Stimulated activated effector memory CD8-positive, alpha-beta T cell treated with anti-CD3 and anti-CD28 coated beads, Interleukin-12 subunit alpha, Interleukin-12 subunit beta, amount 100 ng/mL, for 72 hours (primary cell): ENCODE data around the gene SENP7.

Source experiments
- ATAC-seq: fragments of 150-1000 bp; cut with Tn5 transposase; 2 replicates; pipeline ENCODE4 v1.10.0; 2021
- DNase-seq, 2 donors: peaks; one replicate each; pipeline ENCODE4 v3.0.0; 2021 to 2022; ENCODE audit warnings: low spot score in 2 of 2
- H3K27ac Mint-ChIP-seq: one replicate; pipeline ENCODE4 v1.8.0; 2022; ENCODE audit warnings: mild to moderate bottlenecking, mixed read lengths
- H3K36me3 Mint-ChIP-seq: one replicate; pipeline ENCODE4 v1.8.0; 2022; ENCODE audit warnings: mild to moderate bottlenecking, mixed read lengths
- H3K4me1 Mint-ChIP-seq: one replicate; pipeline ENCODE4 v1.8.0; 2022; ENCODE audit warnings: mixed read lengths
- H3K4me3 Mint-ChIP-seq: one replicate; pipeline ENCODE4 v1.8.0; 2022; ENCODE audit warnings: mild to moderate bottlenecking, mixed read lengths
- H3K9me3 Mint-ChIP-seq: one replicate; pipeline ENCODE4 v1.8.0; 2022; ENCODE audit warnings: mixed read lengths

SENP7 gene

DNA sequence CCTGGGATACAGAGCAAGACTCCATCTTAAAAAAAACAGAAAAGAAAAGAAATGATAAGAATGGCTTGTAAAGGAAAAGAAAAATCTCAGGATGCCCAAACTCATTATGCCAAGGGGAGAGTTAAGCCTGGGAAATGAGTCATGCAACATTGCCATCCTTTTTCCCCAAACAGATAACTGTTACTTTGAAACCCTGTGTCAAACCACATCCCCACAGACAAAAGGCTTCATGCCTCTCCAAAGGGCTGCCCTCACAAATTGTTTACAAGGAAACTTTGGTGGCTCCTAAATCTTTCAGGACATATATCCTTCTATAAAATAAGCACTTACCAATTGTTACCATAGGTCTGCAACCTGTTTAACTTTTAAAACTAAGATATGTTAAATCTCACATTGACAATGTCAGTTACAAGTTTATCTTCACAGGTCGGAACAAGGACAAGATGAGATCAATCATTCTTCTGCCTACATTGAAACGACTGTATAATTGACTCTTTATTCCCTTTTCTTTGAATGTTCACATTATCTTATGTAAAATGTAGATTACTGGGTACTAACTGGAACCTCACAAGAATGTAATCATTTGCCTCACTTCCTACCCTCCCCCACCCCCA, 18.6 kb upstream of the SENP7 start:
- no peak overlapping the region for H3K4me3 Mint-ChIP-seq
- peak; percentile 75 for ATAC-seq
- H3K4me1 Mint-ChIP-seq = peaks cover 14% of the 10 kb centered on the region

GRCh38 chr3:101530686-101531047, 17.7 kb upstream of the SENP7 start:
- peaks cover 14% of the 10 kb centered on the region for H3K4me1 Mint-ChIP-seq
- no peak for ATAC-seq
- H3K27ac Mint-ChIP-seq = no peak overlapping the region
- no peak overlapping the region for H3K4me3 Mint-ChIP-seq
- no peaks in the 10 kb centered on the region for H3K36me3 Mint-ChIP-seq
- no peaks in the 10 kb centered on the region for H3K9me3 Mint-ChIP-seq
- no peak for DNase-seq

More for the DNA sequence above, 18.6 kb upstream of the SENP7 start:
- Mint-ChIP-seq H3K36me3 (no peaks in the 10 kb centered on the region), H3K27ac (peak overlapping the region; percentile 6), H3K9me3 (no peaks in the 10 kb centered on the region)
- DNase-seq = no peak

GRCh38 chr3:101529816-101530685, 17.0 kb upstream of the SENP7 start:
- Mint-ChIP-seq H3K4me3 (no peak overlapping the region), H3K27ac (no peak overlapping the region), H3K9me3 (no peaks in the 10 kb centered on the region), H3K36me3 (no peaks in the 10 kb centered on the region), H3K4me1 (peaks cover 14% of the 10 kb centered on the region)
- DNase-seq (no peak), ATAC-seq (no peak)

- ATAC-seq = no peak
- no peaks in the 10 kb centered on the region for H3K9me3 Mint-ChIP-seq
- peaks cover 14% of the 10 kb centered on the region for H3K4me1 Mint-ChIP-seq
Observed at GRCh38 chr3:101527906-101528305, 14.9 kb upstream of the SENP7 start.

DNA sequence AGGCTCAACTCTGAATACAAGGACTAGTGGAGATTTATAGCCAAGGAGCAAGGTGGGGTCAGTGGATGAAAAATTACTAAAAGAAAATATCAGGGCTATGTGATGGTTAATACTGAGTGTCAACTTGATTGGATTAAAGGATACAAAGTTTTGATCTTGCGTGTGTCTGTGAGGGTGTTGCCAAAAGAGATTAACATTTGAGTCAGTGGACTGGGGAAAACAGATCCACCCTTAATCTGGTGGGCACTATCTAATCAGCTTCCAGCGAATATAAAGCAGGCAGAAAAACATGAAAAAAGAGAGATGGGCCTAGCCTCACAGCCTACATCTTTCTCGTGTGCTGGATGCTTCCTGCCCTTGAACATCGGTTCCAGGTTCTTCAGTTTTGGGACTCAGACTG, 14.4 kb upstream of the SENP7 start:
- DNase-seq (no peak), ATAC-seq (no peak)
- Mint-ChIP-seq H3K4me3 (no peak overlapping the region), H3K27ac (no peak overlapping the region), H3K4me1 (peaks cover 14% of the 10 kb centered on the region), H3K36me3 (no peaks in the 10 kb centered on the region), H3K9me3 (no peaks in the 10 kb centered on the region)

More at GRCh38 chr3:101527906-101528305, 14.9 kb upstream of the SENP7 start:
- Mint-ChIP-seq H3K4me3 (no peak overlapping the region), H3K36me3 (no peaks in the 10 kb centered on the region), H3K27ac (no peak overlapping the region)
- DNase-seq = no peak

GRCh38 chr3:101521211-101521701, 8.2 kb upstream of the SENP7 start:
- Mint-ChIP-seq H3K4me1 (peaks cover 35% of the 10 kb centered on the region), H3K27ac (peak overlapping the region; percentile 4), H3K9me3 (no peaks in the 10 kb centered on the region), H3K36me3 (no peaks in the 10 kb centered on the region), H3K4me3 (peak overlapping the region; percentile 1)
- DNase-seq = no peak
- no peak for ATAC-seq

GRCh38 chr3:101519685-101520365, 6.8 kb upstream of the SENP7 start:
- ATAC-seq (no peak), DNase-seq (no peak)
- Mint-ChIP-seq H3K36me3 (no peaks in the 10 kb centered on the region), H3K9me3 (no peaks in the 10 kb centered on the region), H3K4me3 (no peak overlapping the region), H3K4me1 (peaks cover 35% of the 10 kb centered on the region), H3K27ac (peak overlapping the region; percentile 63)

- Mint-ChIP-seq H3K4me1 (peaks cover 35% of the 10 kb centered on the region), H3K36me3 (peaks cover 1% of the 10 kb centered on the region), H3K9me3 (no peaks in the 10 kb centered on the region), H3K4me3 (peak overlapping the region; percentile 36), H3K27ac (peak overlapping the region; percentile 63)
- ATAC-seq (peak; percentile 99), DNase-seq (peak; percentile 33 to 79)
Observed at GRCh38 chr3:101518421-101518871, 5.4 kb upstream of the SENP7 start.

GRCh38 chr3:101513419-101513986, 491 bp upstream of the SENP7 start:
- DNase-seq = no peak
- H3K9me3 Mint-ChIP-seq = no peaks in the 10 kb centered on the region
- peaks cover 16% of the 10 kb centered on the region for H3K36me3 Mint-ChIP-seq
- H3K27ac Mint-ChIP-seq = peak overlapping the region; percentile 99
- peak overlapping the region; percentile 98 for H3K4me3 Mint-ChIP-seq
- ATAC-seq = peak; percentile 26
- H3K4me1 Mint-ChIP-seq = peaks cover 35% of the 10 kb centered on the region

DNA sequence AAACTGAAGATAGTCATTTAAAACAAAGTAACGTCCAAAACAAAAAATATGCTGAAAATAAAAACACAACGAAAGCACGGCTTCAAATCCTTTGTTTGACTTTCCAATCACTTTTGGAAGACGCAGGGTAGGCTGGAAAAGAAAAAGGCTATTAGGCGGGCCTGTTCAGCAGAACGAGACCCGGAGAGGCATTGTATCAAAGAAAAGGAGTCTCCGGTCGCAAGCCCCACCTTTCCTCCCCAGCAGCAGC, 691 bp downstream of the SENP7 start:
- Mint-ChIP-seq H3K4me1 (peaks cover 35% of the 10 kb centered on the region), H3K27ac (peak overlapping the region; percentile 99), H3K9me3 (no peaks in the 10 kb centered on the region), H3K36me3 (peaks cover 16% of the 10 kb centered on the region), H3K4me3 (peak overlapping the region; percentile 98)
- ATAC-seq (peak; percentile 51), DNase-seq (no peak)

DNA sequence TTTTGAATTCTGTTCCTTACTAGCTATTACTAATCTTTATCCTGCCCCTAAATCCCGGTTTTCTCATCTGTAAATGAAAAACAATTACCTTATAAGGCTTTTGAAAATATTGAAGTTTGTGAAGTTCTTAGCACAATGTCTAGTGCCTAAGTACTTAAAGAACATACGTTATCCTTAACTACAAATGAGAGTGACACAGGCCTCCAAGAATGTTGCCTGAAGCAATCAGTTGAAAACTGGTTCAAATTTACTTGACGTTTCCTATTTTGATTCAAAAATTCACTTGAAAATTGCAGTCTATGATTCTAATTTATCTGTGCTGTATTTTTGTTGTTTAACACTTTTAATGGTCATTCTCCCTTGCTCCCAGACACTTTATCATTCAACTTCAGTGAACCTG, 3.2 kb downstream of the SENP7 start:
- Mint-ChIP-seq H3K4me3 (no peak overlapping the region), H3K27ac (no peak overlapping the region), H3K4me1 (peaks cover 35% of the 10 kb centered on the region), H3K36me3 (peaks cover 16% of the 10 kb centered on the region), H3K9me3 (no peaks in the 10 kb centered on the region)
- no peak for DNase-seq
- ATAC-seq = no peak

GRCh38 chr3:101509281-101509680, 3.7 kb downstream of the SENP7 start:
- Mint-ChIP-seq H3K9me3 (no peaks in the 10 kb centered on the region), H3K4me3 (no peak overlapping the region), H3K4me1 (peaks cover 35% of the 10 kb centered on the region), H3K27ac (no peak overlapping the region), H3K36me3 (peaks cover 16% of the 10 kb centered on the region)
- no peak for ATAC-seq
- DNase-seq = no peak

- DNase-seq (no peak), ATAC-seq (peak; percentile 42)
- Mint-ChIP-seq H3K4me3 (no peak overlapping the region), H3K4me1 (peaks cover 6% of the 10 kb centered on the region), H3K9me3 (no peaks in the 10 kb centered on the region), H3K27ac (no peak overlapping the region), H3K36me3 (peaks cover 7% of the 10 kb centered on the region)
Observed at GRCh38 chr3:101501783-101502182, 11.2 kb downstream of the SENP7 start.

DNA sequence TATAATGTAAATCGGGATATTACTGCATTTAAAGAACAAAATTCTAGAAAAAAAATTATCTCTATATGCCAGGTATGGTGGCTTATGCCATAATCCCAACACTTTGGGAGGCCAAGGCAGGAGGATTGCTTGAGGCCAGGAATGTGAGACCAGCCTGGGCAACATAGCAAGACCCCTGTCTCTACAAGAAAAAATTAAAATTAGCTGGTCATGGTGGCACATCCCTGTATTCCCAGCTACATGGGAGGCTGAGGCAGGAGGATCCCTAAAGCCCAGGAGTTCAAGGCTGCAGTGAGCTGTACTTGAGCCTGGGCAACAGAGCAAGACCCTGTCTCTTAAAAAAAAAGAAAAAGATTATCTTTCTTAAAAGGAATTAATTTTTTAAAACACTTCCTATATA, 12.8 kb downstream of the SENP7 start:
- peaks cover 11% of the 10 kb centered on the region for H3K4me1 Mint-ChIP-seq
- H3K27ac Mint-ChIP-seq = no peak overlapping the region
- H3K9me3 Mint-ChIP-seq = no peaks in the 10 kb centered on the region
- peaks cover 7% of the 10 kb centered on the region for H3K36me3 Mint-ChIP-seq
- no peak overlapping the region for H3K4me3 Mint-ChIP-seq
- no peak for ATAC-seq
- no peak for DNase-seq

GRCh38 chr3:101497803-101498202, 15.2 kb downstream of the SENP7 start:
- H3K27ac Mint-ChIP-seq = no peak overlapping the region
- H3K4me1 Mint-ChIP-seq = peaks cover 14% of the 10 kb centered on the region
- no peak overlapping the region for H3K4me3 Mint-ChIP-seq
- no peaks in the 10 kb centered on the region for H3K9me3 Mint-ChIP-seq
- no peak for ATAC-seq
- peaks cover 8% of the 10 kb centered on the region for H3K36me3 Mint-ChIP-seq
- no peak for DNase-seq
